ENCODE measurements around the gene PPFIBP1. TPM values are rescaled to one million over a fixed set of nuclear protein-coding genes. Genes with fewer than 3 reads are reported as not detected.
"Not testable (repeated sequence)": the region's sequence is repeated elsewhere in the genome, so short reads cannot be mapped to it uniquely, and the experiment has no call there.

The PPFIBP1 gene
- total and polyA plus RNA-seq, 8 donors, result 6.6 to 254 (median 50.0) TPM

GRCh38 chr12:27637524-27637923 is 113.5 kb downstream of the PPFIBP1 start:
- intact Hi-C loops (cut with DNase I; ENCODE audit: low total_unique reads), result loop anchor here (10.0 kb wide), 1 partner anchor 113 kb away; the partner anchor contains the start of gene PPFIBP1

DNA sequence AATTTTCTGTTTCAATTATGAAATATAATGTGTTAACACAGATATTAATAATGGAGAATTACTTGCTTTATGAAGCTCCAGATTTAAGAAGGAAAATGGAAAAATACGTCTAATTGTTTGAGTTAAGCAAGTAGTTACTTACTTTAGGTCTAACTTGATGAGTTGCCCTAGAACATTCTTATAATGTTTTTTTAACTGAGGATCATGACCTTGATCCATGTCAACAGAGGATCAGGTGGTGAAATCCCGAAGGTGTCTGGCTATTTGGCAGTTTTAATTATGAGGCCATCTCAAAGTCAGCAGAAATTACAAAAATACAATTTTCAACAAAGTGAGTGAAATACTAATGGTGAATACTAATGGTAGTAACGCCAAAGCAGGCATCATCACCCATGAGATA is 115.3 kb downstream of the PPFIBP1 start:
- 50 to 86% (median 67%) methylated on average over 3 of the region's 3 CpGs for WGBS, 5 donors
- no peaks in the 10 kb centered on the region for H3K36me3 ChIP-seq

More at GRCh38 chr12:27637524-27637923, 113.5 kb downstream of the PPFIBP1 start:
- H3K4me1 ChIP-seq, result peaks cover 0 to 16% (median 6%) of the 10 kb centered on the region in 4 donors
- no peaks in the 10 kb centered on the region for H3K27me3 ChIP-seq
- no peak for DNase-seq
- 77 to 92% (median 87%) methylated on average over 1 of the region's 1 CpG for WGBS, 5 donors
- H3K9me3 ChIP-seq, result no peaks in the 10 kb centered on the region
- no peak overlapping the region for H3K27ac ChIP-seq
- H3K4me3 ChIP-seq, result no peak overlapping the region
- TF ChIP-seq POLR2A (IDR thresholded peaks at IDR 0.05) (no peak), EP300 (IDR thresholded peaks at IDR 0.05) (no peak), POLR2AphosphoS5 (IDR thresholded peaks at IDR 0.05) (no peak)
- TF ChIP-seq, protein P1, sequence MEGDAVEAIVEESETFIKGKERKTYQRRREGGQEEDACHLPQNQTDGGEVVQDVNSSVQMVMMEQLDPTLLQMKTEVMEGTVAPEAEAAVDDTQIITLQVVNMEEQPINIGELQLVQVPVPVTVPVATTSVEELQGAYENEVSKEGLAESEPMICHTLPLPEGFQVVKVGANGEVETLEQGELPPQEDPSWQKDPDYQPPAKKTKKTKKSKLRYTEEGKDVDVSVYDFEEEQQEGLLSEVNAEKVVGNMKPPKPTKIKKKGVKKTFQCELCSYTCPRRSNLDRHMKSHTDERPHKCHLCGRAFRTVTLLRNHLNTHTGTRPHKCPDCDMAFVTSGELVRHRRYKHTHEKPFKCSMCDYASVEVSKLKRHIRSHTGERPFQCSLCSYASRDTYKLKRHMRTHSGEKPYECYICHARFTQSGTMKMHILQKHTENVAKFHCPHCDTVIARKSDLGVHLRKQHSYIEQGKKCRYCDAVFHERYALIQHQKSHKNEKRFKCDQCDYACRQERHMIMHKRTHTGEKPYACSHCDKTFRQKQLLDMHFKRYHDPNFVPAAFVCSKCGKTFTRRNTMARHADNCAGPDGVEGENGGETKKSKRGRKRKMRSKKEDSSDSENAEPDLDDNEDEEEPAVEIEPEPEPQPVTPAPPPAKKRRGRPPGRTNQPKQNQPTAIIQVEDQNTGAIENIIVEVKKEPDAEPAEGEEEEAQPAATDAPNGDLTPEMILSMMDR (IDR thresholded peaks at IDR 0.05), result no peak
- no peaks in the 10 kb centered on the region for H3K36me3 ChIP-seq

GRCh38 chr12:27640566-27641200 is 116.7 kb downstream of the PPFIBP1 start:
- DNase-seq; H3K36me3 ChIP-seq; H3K9me3 ChIP-seq; intact Hi-C loops (cut with DNase I; ENCODE audit: low total_unique reads); H3K4me3 ChIP-seq; H3K27ac ChIP-seq; H3K27me3 ChIP-seq: not testable (repeated sequence)
- H3K4me1 ChIP-seq, result peaks cover 0 to 29% (median 9%) of the 10 kb centered on the region in 4 donors
- WGBS, 5 donors, result 80 to 89% (median 86%) methylated on average over 7 of the region's 7 CpGs

More for the DNA sequence above, 115.3 kb downstream of the PPFIBP1 start:
- Histone ChIP-seq H3K4me3 (no peak overlapping the region), H3K27ac (no peak overlapping the region), H3K4me1 (peaks cover 0 to 16% (median 4%) of the 10 kb centered on the region in 4 donors), H3K9me3 (no peaks in the 10 kb centered on the region), H3K27me3 (no peaks in the 10 kb centered on the region)
- TF ChIP-seq, protein P1 (IDR thresholded peaks at IDR 0.05), result no peak
- TF ChIP-seq POLR2AphosphoS5 (IDR thresholded peaks at IDR 0.05) (no peak), POLR2A (IDR thresholded peaks at IDR 0.05) (no peak), EP300 (IDR thresholded peaks at IDR 0.05) (no peak)
- intact Hi-C loops (cut with DNase I; ENCODE audit: low total_unique reads), result loop anchor here (10.0 kb wide), 1 partner anchor 114 kb away; the partner anchor contains the start of gene PPFIBP1
- DNase-seq, result no peak

GRCh38 chr12:27642361-27642760 is 118.4 kb downstream of the PPFIBP1 start:
- H3K27ac ChIP-seq; DNase-seq; H3K27me3 ChIP-seq; intact Hi-C loops (cut with DNase I; ENCODE audit: low total_unique reads); H3K4me3 ChIP-seq; H3K9me3 ChIP-seq: not testable (repeated sequence)
- H3K4me1 ChIP-seq, result peaks cover 0 to 31% (median 12%) of the 10 kb centered on the region in 4 donors
- WGBS, 5 donors, result 93 to 98% (median 95%) methylated on average over 4 of the region's 4 CpGs
- peaks cover 0 to 12% (median 6%) of the 10 kb centered on the region in 4 donors for H3K36me3 ChIP-seq

DNA sequence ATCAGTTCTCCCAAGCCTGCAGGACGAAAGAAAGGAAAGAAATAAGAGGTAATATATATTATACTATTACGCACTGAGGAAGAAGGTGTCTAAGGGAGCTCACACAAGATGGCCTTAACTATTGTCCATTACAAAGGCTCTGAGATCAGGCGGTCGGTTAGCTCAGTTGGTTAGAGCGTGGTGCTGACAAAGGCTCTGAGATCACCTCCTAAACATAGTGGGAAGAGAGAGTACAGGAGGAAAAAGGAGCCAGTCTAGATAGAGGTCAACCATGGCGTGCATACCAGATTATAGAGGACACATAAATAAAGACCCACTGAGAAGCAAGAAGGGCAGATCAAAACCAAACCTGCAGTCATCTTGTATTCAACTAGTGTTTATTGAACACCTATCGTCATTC is 118.9 kb downstream of the PPFIBP1 start:
- 89 to 98% (median 95%) methylated on average over 5 of the region's 7 CpGs for WGBS, 5 donors
- H3K4me3 ChIP-seq; DNase-seq; H3K9me3 ChIP-seq; H3K27ac ChIP-seq; H3K27me3 ChIP-seq; intact Hi-C loops (cut with DNase I; ENCODE audit: low total_unique reads): not testable (repeated sequence)
- H3K4me1 ChIP-seq, result peaks cover 0 to 31% (median 12%) of the 10 kb centered on the region in 4 donors
- H3K36me3 ChIP-seq, result peaks cover 0 to 16% (median 6%) of the 10 kb centered on the region in 4 donors

Measured in stomach (tissue), 9 donors.